CD14-positive monocyte (primary cell): Measurements from ENCODE around the gene HAUS2. TPM values are rescaled to one million over a fixed set of nuclear protein-coding genes. Genes with fewer than 3 reads are reported as not detected.

Experiments used
- DNase-seq, 3 donors: peaks; one replicate each; pipeline ENCODE4 v3.0.0-alpha.2; 2011 to 2022
- H2AFZ ChIP-seq: 2 replicates; pipeline ENCODE4 v1.6.0; 2012; ENCODE audit warnings: mild to moderate bottlenecking, low read depth, low read length, inconsistent platforms; ENCODE audit not compliant: insufficient read depth, poor library complexity, severe bottlenecking
- H3K27ac ChIP-seq, 2 donors: 1 replicate in 1 of 2; 2 replicates in 1 of 2; pipeline ENCODE4 v1.5.1; 2012 to 2013; ENCODE audit warnings: low read length in 2 of 2, control low read depth in 1 of 2, inconsistent platforms in 1 of 2, low read depth in 1 of 2, mild to moderate bottlenecking in 1 of 2
- H3K27me3 ChIP-seq, 2 donors: one replicate each; pipeline versions ENCODE4 v1.6.0 to v1.6.1; 2011 to 2013; ENCODE audit warnings: low read length in 2 of 2; ENCODE audit not compliant: control insufficient read depth in 2 of 2, insufficient read depth in 2 of 2
- H3K36me3 ChIP-seq, 2 donors: replicated peaks in 1 of 2; 1 replicate in 1 of 2; 2 replicates in 1 of 2; pipeline versions ENCODE4 v1.5.1 to v1.6.1; 2012 to 2013; ENCODE audit warnings: low read length in 2 of 2, control low read depth in 1 of 2, inconsistent platforms in 1 of 2, mild to moderate bottlenecking in 1 of 2; ENCODE audit not compliant: insufficient read depth in 2 of 2, control insufficient read depth in 1 of 2
- H3K4me1 ChIP-seq, 2 donors: 1 replicate in 1 of 2; 2 replicates in 1 of 2; pipeline versions ENCODE4 v1.5.1 to v1.6.1; 2012 to 2013; ENCODE audit warnings: low read length in 2 of 2, control low read depth in 1 of 2, inconsistent platforms in 1 of 2, mild to moderate bottlenecking in 1 of 2, moderate library complexity in 1 of 2; ENCODE audit not compliant: insufficient read depth in 2 of 2, control insufficient read depth in 1 of 2
- H3K4me2 ChIP-seq: replicated peaks from 2 replicates; pipeline ENCODE3; 2012; ENCODE audit warnings: low read length, moderate library complexity, mild to moderate bottlenecking; ENCODE audit not compliant: poor library complexity, severe bottlenecking; ENCODE audit errors: extremely low read depth
- H3K4me3 ChIP-seq, 3 experiments: fragments of 200-600 bp in 1 of 3; sonication (generic) in 1 of 3; replicated peaks in 1 of 3; 1 replicate in 2 of 3; 2 replicates in 1 of 3; pipeline ENCODE4 v1.5.1; 2011 to 2013; ENCODE audit warnings: low read length in 3 of 3, mild to moderate bottlenecking in 3 of 3, control low read depth in 2 of 3, low read depth in 2 of 3, inconsistent platforms in 1 of 3, moderate library complexity in 1 of 3
- H3K79me2 ChIP-seq: 2 replicates; pipeline ENCODE4 v1.6.0; 2012; ENCODE audit warnings: mild to moderate bottlenecking, control low read depth, inconsistent platforms, low read length, moderate library complexity; ENCODE audit not compliant: insufficient read depth
- H3K9ac ChIP-seq: 2 replicates; pipeline ENCODE4 v1.6.0; 2017; ENCODE audit warnings: low read length, mild to moderate bottlenecking; ENCODE audit not compliant: insufficient read depth, poor library complexity, severe bottlenecking
- H3K9me3 ChIP-seq, 2 donors: replicated peaks in 1 of 2; 1 replicate in 1 of 2; 2 replicates in 1 of 2; pipeline versions ENCODE4 v1.5.1 to v1.6.1; 2012 to 2013; ENCODE audit warnings: low read length in 2 of 2, control low read depth in 1 of 2; ENCODE audit not compliant: control insufficient read depth in 1 of 2, insufficient read depth in 1 of 2
- H4K20me1 ChIP-seq: 2 replicates; pipeline ENCODE4 v1.6.0; 2012; ENCODE audit warnings: mild to moderate bottlenecking, low read length, control low read depth, moderate library complexity; ENCODE audit not compliant: insufficient read depth
- H3K27ac Mint-ChIP-seq, 7 donors: one replicate each; pipeline ENCODE4 v1.8.0; 2020; ENCODE audit warnings: mild to moderate bottlenecking in 7 of 7, mixed read lengths in 7 of 7, moderate library complexity in 6 of 7, inconsistent platforms in 2 of 7
- H3K27me3 Mint-ChIP-seq, 3 donors: one replicate each; pipeline ENCODE4 v1.8.0; 2021 to 2022; ENCODE audit warnings: low read depth in 3 of 3, mild to moderate bottlenecking in 3 of 3, mixed read lengths in 3 of 3, moderate library complexity in 3 of 3, inconsistent platforms in 1 of 3
- H3K36me3 Mint-ChIP-seq, 2 donors: one replicate each; pipeline ENCODE4 v1.8.0; 2020; ENCODE audit warnings: mixed read lengths in 2 of 2, inconsistent platforms in 1 of 2, mild to moderate bottlenecking in 1 of 2
- H3K4me1 Mint-ChIP-seq: one replicate; pipeline ENCODE4 v1.8.0; 2020; ENCODE audit warnings: mild to moderate bottlenecking, mixed read lengths
- H3K4me3 Mint-ChIP-seq, 2 donors: one replicate each; pipeline ENCODE4 v1.8.0; 2020; ENCODE audit warnings: mild to moderate bottlenecking in 2 of 2, mixed read lengths in 2 of 2, moderate library complexity in 1 of 2
- H3K9me3 Mint-ChIP-seq, 7 donors: one replicate each; pipeline ENCODE4 v1.8.0; 2020 to 2022; ENCODE audit warnings: mixed read lengths in 7 of 7, mild to moderate bottlenecking in 6 of 7, moderate library complexity in 6 of 7, inconsistent platforms in 2 of 7
- WGBS: methylation state at CpG from one replicate; pipeline ENCODE4 v1.1.5; 2013; ENCODE audit warnings: missing lambda C conversion rate; ENCODE audit not compliant: insufficient coverage; 5-methylcytosine and 5-hydroxymethylcytosine counted together
- intact Hi-C, 2 donors: fragments of 100-400 bp; cut with micrococcal nuclease; formaldehyde crosslinking; loops; one replicate each; pipeline versions ENCODE4 v1.15.0 to v1.15.1; 2023
- polyA plus RNA-seq, 3 donors: library from polyadenylated mRNA; depleted of rRNA in 1 of 3; unstranded in 2 of 3; stranded (reverse) in 1 of 3; fragments of 300-500 nt in 2 of 3; fragments of >200 nt in 1 of 3; fragmentation: Illumina TruSeq in 2 of 3; gene quantifications; 1 replicate in 2 of 3; 2 replicates in 1 of 3; pipeline ENCODE4 v1.2.3, GENCODE V29; 2012 to 2021
- TF ChIP-seq, protein P1 (sequence below): fragments of 200-600 bp; IDR thresholded peaks from one replicate; pipeline ENCODE4 v1.8.0; 2022; ENCODE audit warnings: antibody characterized with exemption, mild to moderate bottlenecking

Gene HAUS2
- polyA plus RNA-seq, 3 donors = 12.5 to 22.0 (median 15.9) TPM

DNA sequence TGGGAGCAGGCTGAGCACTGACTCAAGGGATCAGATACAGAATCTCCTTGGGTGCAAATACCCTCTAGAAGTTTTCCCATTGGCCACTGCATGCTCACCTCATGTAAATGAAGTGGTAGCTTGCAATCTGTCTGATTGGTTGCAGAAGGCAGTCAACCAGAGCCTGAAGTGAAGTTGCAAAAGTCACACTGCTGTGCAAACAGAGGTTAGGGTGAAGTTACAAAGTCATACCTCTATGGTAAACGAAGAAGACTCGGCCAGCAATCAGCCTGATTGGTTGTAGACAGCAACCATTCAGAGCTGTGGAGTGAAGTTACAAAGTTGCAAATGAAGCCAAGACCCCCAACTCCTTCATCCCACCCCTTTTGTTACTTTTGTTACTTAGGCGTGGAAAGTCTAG is 53.9 kb downstream of the HAUS2 start:
- Mint-ChIP-seq H3K27me3 (peaks cover 0 to 1% (median 0%) of the 10 kb centered on the region in 3 donors), H3K27ac (no peak overlapping the region), H3K9me3 (peaks cover 0 to 12% (median 5%) of the 10 kb centered on the region in 7 donors), H3K4me3 (no peak overlapping the region), H3K36me3 (no peaks in the 10 kb centered on the region), H3K4me1 (peaks cover 16% of the 10 kb centered on the region)
- DNase-seq = no peak
- TF ChIP-seq, protein P1, sequence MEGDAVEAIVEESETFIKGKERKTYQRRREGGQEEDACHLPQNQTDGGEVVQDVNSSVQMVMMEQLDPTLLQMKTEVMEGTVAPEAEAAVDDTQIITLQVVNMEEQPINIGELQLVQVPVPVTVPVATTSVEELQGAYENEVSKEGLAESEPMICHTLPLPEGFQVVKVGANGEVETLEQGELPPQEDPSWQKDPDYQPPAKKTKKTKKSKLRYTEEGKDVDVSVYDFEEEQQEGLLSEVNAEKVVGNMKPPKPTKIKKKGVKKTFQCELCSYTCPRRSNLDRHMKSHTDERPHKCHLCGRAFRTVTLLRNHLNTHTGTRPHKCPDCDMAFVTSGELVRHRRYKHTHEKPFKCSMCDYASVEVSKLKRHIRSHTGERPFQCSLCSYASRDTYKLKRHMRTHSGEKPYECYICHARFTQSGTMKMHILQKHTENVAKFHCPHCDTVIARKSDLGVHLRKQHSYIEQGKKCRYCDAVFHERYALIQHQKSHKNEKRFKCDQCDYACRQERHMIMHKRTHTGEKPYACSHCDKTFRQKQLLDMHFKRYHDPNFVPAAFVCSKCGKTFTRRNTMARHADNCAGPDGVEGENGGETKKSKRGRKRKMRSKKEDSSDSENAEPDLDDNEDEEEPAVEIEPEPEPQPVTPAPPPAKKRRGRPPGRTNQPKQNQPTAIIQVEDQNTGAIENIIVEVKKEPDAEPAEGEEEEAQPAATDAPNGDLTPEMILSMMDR = no peak
- no peaks in the 10 kb centered on the region for H3K36me3 ChIP-seq
- H2AFZ ChIP-seq = no peak overlapping the region
- H3K27ac ChIP-seq = no peak overlapping the region
- H3K4me3 ChIP-seq = no peak overlapping the region
- H3K79me2 ChIP-seq = no peaks in the 10 kb centered on the region
- H3K9me3 ChIP-seq = peaks cover 0 to 3% of the 10 kb centered on the region in 2 donors
- H3K4me1 ChIP-seq = peaks cover 9 to 13% of the 10 kb centered on the region in 2 donors
- H3K9ac ChIP-seq = no peak overlapping the region
- no peak overlapping the region for H3K4me2 ChIP-seq
- no peaks in the 10 kb centered on the region for H4K20me1 ChIP-seq
- no CpG with 5 or more reads among the region's 3 CpGs for WGBS
- no peaks in the 10 kb centered on the region for H3K27me3 ChIP-seq
- intact Hi-C loops = no loop called here

DNA sequence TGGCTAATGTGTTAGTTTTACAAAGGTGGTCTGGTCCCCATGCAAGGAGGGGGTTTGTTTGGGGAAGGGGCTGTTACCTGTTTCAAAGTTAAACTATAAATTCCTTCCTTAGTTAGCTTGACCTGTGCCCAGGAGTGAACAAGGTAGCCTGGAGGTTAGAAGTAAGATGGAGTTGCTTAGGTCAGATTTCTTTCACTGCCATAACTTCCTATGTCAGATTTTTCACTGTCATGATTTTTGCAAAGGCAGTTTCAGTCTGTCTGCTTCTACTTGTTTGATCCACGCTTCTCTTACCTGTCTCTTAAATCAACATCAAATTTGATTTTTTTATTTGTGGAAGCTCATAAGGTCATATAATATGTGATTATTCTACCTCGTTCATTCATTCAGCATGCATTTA is 55.3 kb downstream of the HAUS2 start:
- H3K9me3 Mint-ChIP-seq = peaks cover 0 to 12% (median 5%) of the 10 kb centered on the region in 7 donors
- TF ChIP-seq, protein P1 = no peak
- no peak for DNase-seq
- H3K27me3 Mint-ChIP-seq = peaks cover 0 to under 1% (median 0%) of the 10 kb centered on the region in 3 donors
- H3K4me3 Mint-ChIP-seq = no peak overlapping the region
- Histone ChIP-seq H3K36me3 (no peaks in the 10 kb centered on the region), H3K9ac (no peak overlapping the region), H3K27ac (no peak overlapping the region), H2AFZ (no peak overlapping the region), H3K27me3 (no peaks in the 10 kb centered on the region), H3K4me1 (peaks cover 9 to 20% of the 10 kb centered on the region in 2 donors), H3K9me3 (peaks cover 0 to 3% of the 10 kb centered on the region in 2 donors), H3K4me2 (no peak overlapping the region), H3K79me2 (no peaks in the 10 kb centered on the region), H3K4me3 (no peak overlapping the region), H4K20me1 (no peaks in the 10 kb centered on the region)
- H3K36me3 Mint-ChIP-seq = no peaks in the 10 kb centered on the region
- H3K4me1 Mint-ChIP-seq = peaks cover 28% of the 10 kb centered on the region
- intact Hi-C loops = no loop called here
- no peak overlapping the region for H3K27ac Mint-ChIP-seq
- no CpG with 5 or more reads among the region's 2 CpGs for WGBS
